ENCODE results near the gene REXO5. TPM values are rescaled to one million over a fixed set of nuclear protein-coding genes. Genes with fewer than 3 reads are reported as not detected.

Gene REXO5
- total RNA-seq, 2 experiments from 2014 or later = 26.5 to 38.9 TPM

- no peak overlapping the region for H3K4me2 ChIP-seq (ENCODE audit: low read length)
- ChIA-PET POLR2A (interaction anchor here (0.6 to 1.4 kb wide), 3 partner anchors 50 to 1782 kb away, joined by 3 to 4 read pairs (median 4); partner anchors contain the start of gene LYRM1), CTCF (ENCODE audit: unreplicated experiment) (interaction anchor here (0.8 kb wide), 1 partner anchor 24 kb away, joined by 4 read pairs; no protein-coding TSS in a partner anchor)
- intact Hi-C loops (cut with micrococcal nuclease; ENCODE audit: unreplicated experiment) = loop anchor here (1.0 to 2.0 kb wide), 3 partner anchors 58 to 233 kb away; no protein-coding TSS in a partner anchor
- H3K9me3 ChIP-seq (ENCODE audit: low read length) = no peaks in the 10 kb centered on the region
- DNase-seq (ENCODE audit: low spot score) = no peak
- H2AFZ ChIP-seq (ENCODE audit: low read length) = no peak overlapping the region
- BruUV-seq (replicated peaks) = no TSS peak
- peaks cover 13% of the 10 kb centered on the region for H3K36me3 ChIP-seq (ENCODE audit: insufficient read depth, low read length)
- no peaks in the 10 kb centered on the region for H3K9me2 ChIP-seq (ENCODE audit: insufficient read depth, low read length)
- no peak overlapping the region for H3K4me3 ChIP-seq (ENCODE audit: low read depth, low read length, poor library complexity, severe bottlenecking)
- H3K4me1 ChIP-seq (ENCODE audit: insufficient read depth, low read length, poor library complexity, severe bottlenecking) = no peaks in the 10 kb centered on the region
- no peaks in the 10 kb centered on the region for H3K79me2 ChIP-seq (ENCODE audit: insufficient read depth, low read depth, low read length)
- no peak overlapping the region for H3K27ac ChIP-seq (ENCODE audit: low read depth, low read length, poor library complexity, severe bottlenecking)
- no peaks in the 10 kb centered on the region; the same call in 1 of the 2 replicates for H4K20me1 ChIP-seq (ENCODE audit: insufficient read depth, low read length)
- TF ChIP-seq CTCF (conservative IDR thresholded peaks at IDR 0.05; ENCODE audit: low read length) = no peak
- no peak for TF ChIP-seq EZH2phosphoT487 (IDR thresholded peaks at IDR 0.05; ENCODE audit: borderline replicate concordance, low read depth, low read length)
Measured at GRCh38 chr16:20850981-20851380, 44.7 kb downstream of the REXO5 start.

- Histone ChIP-seq H3K9me2 (ENCODE audit: insufficient read depth, low read length) (no peaks in the 10 kb centered on the region), H3K4me2 (ENCODE audit: low read length) (no peak overlapping the region), H3K9me3 (ENCODE audit: low read length) (no peaks in the 10 kb centered on the region), H2AFZ (ENCODE audit: low read length) (no peak overlapping the region), H4K20me1 (ENCODE audit: insufficient read depth, low read length) (no peaks in the 10 kb centered on the region; the same call in 1 of the 2 replicates), H3K4me1 (ENCODE audit: insufficient read depth, low read length, poor library complexity, severe bottlenecking) (no peaks in the 10 kb centered on the region), H3K36me3 (ENCODE audit: insufficient read depth, low read length) (peaks cover 7% of the 10 kb centered on the region), H3K27ac (ENCODE audit: low read depth, low read length, poor library complexity, severe bottlenecking) (no peak overlapping the region), H3K4me3 (ENCODE audit: low read depth, low read length, poor library complexity, severe bottlenecking) (no peak overlapping the region), H3K79me2 (ENCODE audit: insufficient read depth, low read depth, low read length) (no peaks in the 10 kb centered on the region)
- ChIA-PET CTCF (ENCODE audit: unreplicated experiment) (interaction anchor here (0.8 kb wide), 1 partner anchor 23 kb away, joined by 4 read pairs; no protein-coding TSS in a partner anchor), POLR2A (interaction anchor here (1.4 kb wide), 1 partner anchor 49 kb away, joined by 4 read pairs; the partner anchor contains the start of gene LYRM1)
- intact Hi-C loops (cut with micrococcal nuclease; ENCODE audit: unreplicated experiment) = loop anchor here (2.0 kb wide), 1 partner anchor 57 kb away; no protein-coding TSS in a partner anchor
- DNase-seq (ENCODE audit: low spot score) = no peak
- no TSS peak for BruUV-seq (replicated peaks)
- TF ChIP-seq CTCF (conservative IDR thresholded peaks at IDR 0.05; ENCODE audit: low read length) = no peak
Measured at GRCh38 chr16:20851601-20852000, 45.3 kb downstream of the REXO5 start.

GRCh38 chr16:20853143-20853542, 46.8 kb downstream of the REXO5 start:
- intact Hi-C loops (cut with micrococcal nuclease; ENCODE audit: unreplicated experiment) = no loop called here
- Histone ChIP-seq H3K36me3 (ENCODE audit: insufficient read depth, low read length) (peaks cover 3% of the 10 kb centered on the region), H3K27ac (ENCODE audit: low read depth, low read length, poor library complexity, severe bottlenecking) (no peak overlapping the region), H2AFZ (ENCODE audit: low read length) (no peak overlapping the region), H3K4me2 (ENCODE audit: low read length) (no peak overlapping the region), H3K79me2 (ENCODE audit: insufficient read depth, low read depth, low read length) (no peaks in the 10 kb centered on the region), H3K4me1 (ENCODE audit: insufficient read depth, low read length, poor library complexity, severe bottlenecking) (no peaks in the 10 kb centered on the region), H3K4me3 (ENCODE audit: low read depth, low read length, poor library complexity, severe bottlenecking) (no peak overlapping the region), H3K9me3 (ENCODE audit: low read length) (no peaks in the 10 kb centered on the region), H4K20me1 (ENCODE audit: insufficient read depth, low read length) (no peaks in the 10 kb centered on the region; the same call in 1 of the 2 replicates), H3K9me2 (ENCODE audit: insufficient read depth, low read length) (no peaks in the 10 kb centered on the region)
- no peak for DNase-seq (ENCODE audit: low spot score)
- TF ChIP-seq CTCF (conservative IDR thresholded peaks at IDR 0.05; ENCODE audit: low read length) (no peak), EZH2phosphoT487 (IDR thresholded peaks at IDR 0.05; ENCODE audit: borderline replicate concordance, low read depth, low read length) (no peak)
- POLR2A ChIA-PET = interaction anchor here (0.9 to 1.1 kb wide), 2 partner anchors 22 to 142 kb away, joined by 3 to 5 read pairs; no protein-coding TSS in a partner anchor
- no TSS peak for BruUV-seq (replicated peaks)
- CTCF ChIA-PET (ENCODE audit: unreplicated experiment) = no interaction called here
